ENCODE measurements around the gene PTPN21.

Gene PTPN21

DNA sequence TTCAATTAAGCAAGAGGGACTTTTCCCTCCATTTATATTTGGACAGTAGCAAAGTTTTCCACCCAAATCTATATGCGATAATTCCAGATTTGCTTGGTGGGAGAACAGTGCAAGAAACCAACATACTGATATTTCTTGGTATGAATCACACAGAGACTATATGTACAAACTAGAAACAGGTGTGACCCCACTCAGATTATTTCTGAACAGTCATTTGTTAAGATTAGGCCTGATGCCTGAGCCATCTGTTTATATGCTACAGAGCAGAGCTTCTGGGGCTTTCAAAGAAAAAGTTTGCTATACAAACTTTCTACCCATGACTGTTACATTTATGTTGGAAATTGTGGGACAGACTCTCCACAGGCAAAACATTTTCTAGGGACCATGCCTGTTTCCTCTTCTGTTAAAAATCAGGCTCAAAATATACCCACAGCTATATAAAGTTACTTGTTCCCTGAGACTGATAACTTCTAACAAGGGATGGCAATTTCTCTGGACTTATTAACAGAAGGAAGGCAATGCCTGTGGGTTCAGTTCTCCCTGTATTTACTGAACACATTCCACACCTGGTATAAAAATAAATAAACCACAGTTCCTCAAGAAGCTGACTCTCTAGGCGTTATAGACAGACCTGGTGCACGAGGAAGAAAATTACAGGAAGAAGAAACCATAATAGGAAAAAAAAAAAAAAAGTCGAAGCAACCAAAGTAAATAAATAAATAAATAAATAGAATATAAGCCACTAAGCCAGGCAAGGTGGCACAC lies 8.0 kb downstream of the PTPN21 start:
- DNase-seq (ENCODE audit: low read depth) = no peak
- H3K4me3 ChIP-seq (ENCODE audit: low read depth, low read length) = no peak overlapping the region
- TF ChIP-seq, protein P1, sequence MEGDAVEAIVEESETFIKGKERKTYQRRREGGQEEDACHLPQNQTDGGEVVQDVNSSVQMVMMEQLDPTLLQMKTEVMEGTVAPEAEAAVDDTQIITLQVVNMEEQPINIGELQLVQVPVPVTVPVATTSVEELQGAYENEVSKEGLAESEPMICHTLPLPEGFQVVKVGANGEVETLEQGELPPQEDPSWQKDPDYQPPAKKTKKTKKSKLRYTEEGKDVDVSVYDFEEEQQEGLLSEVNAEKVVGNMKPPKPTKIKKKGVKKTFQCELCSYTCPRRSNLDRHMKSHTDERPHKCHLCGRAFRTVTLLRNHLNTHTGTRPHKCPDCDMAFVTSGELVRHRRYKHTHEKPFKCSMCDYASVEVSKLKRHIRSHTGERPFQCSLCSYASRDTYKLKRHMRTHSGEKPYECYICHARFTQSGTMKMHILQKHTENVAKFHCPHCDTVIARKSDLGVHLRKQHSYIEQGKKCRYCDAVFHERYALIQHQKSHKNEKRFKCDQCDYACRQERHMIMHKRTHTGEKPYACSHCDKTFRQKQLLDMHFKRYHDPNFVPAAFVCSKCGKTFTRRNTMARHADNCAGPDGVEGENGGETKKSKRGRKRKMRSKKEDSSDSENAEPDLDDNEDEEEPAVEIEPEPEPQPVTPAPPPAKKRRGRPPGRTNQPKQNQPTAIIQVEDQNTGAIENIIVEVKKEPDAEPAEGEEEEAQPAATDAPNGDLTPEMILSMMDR (IDR thresholded peaks at IDR 0.05; ENCODE audit: insufficient read depth, low read depth, low read length, missing control alignments) = no peak

DNA sequence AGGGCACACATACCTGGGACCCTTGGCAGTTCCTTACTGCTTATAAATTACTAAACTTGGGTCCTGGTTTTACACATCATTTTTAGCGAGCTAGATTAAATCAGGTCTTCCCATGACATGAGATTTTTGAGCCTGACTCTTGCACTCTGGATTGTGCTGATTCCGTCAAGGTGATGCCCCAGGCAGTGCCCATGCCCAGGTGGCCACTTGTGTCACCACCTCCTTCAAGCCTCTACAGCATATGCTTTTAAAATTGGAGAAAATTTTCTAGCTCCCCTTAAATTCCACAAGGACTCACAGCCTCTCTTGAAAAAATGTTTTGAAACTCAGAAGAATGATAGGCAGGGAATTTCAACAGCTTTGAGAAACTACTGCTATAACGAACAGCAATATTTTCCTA lies 9.6 kb downstream of the PTPN21 start:
- TF ChIP-seq, protein P1 (IDR thresholded peaks at IDR 0.05; ENCODE audit: insufficient read depth, low read depth, low read length, missing control alignments) = no peak

DNA sequence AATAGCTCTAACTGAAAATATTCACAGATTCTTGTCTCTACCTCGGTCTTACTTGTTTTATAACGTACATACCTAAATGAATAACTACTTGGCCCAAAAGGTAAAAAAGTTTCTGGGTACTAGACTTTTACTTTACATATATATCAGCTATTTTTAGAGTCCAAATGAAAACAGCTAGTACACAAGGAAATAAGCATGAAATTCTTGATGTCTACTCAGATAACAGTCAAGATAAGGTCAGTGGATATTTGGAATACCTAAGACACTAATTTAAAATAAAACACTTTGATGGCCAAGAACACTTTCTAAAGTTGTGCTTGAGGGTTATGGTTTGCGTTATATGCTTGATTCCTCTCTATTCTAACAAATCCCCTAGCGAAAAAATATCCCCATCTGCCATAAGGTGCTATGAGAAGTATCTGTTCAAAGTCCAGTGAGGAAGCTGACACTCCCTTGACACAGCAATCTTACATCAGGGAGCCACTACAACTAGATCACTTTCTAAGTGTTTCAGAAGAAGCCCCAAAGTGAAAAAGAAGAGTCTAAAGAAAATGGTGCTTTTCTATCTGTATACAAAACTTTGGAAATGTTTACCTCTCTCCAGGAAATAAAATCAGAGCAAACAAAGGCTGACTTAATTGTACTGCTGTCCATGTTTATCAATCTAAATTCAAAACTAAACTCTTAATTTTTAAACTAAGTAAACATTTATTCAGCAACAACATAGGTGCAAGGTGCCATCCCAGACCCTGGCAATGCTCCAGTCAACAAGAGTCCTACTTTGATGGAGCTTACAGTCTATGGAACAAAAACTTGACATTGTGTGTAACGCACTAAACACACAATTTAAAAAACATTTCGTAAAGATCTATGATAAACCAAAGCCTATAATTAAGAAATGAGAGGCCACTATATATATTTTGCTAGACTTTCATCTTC lies 11.7 kb downstream of the PTPN21 start:
- TF ChIP-seq, protein P1 (IDR thresholded peaks at IDR 0.05; ENCODE audit: insufficient read depth, low read depth, low read length, missing control alignments) = no peak
- DNase-seq (ENCODE audit: low read depth) = no peak
- H3K4me3 ChIP-seq (ENCODE audit: low read depth, low read length) = no peak overlapping the region

More for the DNA sequence above, 9.6 kb downstream of the PTPN21 start:
- no peak for DNase-seq (ENCODE audit: low read depth)
- no peak overlapping the region for H3K4me3 ChIP-seq (ENCODE audit: low read depth, low read length)

DNA sequence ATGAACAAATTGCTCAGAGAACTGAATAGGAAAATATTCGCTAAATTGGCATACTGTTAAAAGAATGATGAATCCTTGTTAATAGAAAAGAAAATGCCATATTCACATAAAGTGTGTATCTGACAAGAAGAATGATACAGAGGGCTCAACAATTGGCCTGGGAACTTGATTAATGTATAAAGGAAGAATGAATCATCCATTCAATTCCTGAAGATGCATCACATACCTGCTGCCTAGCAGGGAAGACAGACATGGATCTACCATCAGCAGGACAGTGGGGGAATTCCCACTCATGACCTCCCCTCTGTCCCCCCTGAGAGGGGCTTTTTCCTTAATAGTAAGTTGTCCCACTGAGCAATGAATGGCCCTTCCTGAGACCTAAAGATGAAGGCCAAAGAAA lies 13.5 kb downstream of the PTPN21 start:
- H3K4me3 ChIP-seq (ENCODE audit: low read depth, low read length) = no peak overlapping the region
- no peak for DNase-seq (ENCODE audit: low read depth)
- TF ChIP-seq, protein P1 (IDR thresholded peaks at IDR 0.05; ENCODE audit: insufficient read depth, low read depth, low read length, missing control alignments) = no peak

DNA sequence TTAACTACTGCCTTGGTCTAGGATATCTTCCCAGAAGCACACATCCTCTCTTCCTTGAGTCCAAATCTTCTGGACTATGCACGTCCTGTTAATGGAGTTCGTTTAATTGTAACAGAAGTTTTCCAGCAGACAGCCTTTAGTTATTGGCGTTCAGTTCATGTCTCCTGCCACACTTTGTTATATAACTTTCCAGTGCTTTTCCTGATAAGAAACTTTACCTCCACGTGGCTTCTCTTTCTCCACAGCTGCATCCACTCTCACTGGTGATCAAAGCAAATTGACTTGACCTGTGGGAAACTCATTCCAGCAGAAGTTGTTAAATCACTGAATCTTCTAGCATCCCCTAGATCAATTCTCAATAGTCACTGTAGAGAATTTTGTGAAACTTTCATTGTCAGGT lies 19.0 kb downstream of the PTPN21 start:
- no peak overlapping the region for H3K4me3 ChIP-seq (ENCODE audit: low read depth, low read length)
- TF ChIP-seq, protein P1 (IDR thresholded peaks at IDR 0.05; ENCODE audit: insufficient read depth, low read depth, low read length, missing control alignments) = no peak
- no peak for DNase-seq (ENCODE audit: low read depth)

DNA sequence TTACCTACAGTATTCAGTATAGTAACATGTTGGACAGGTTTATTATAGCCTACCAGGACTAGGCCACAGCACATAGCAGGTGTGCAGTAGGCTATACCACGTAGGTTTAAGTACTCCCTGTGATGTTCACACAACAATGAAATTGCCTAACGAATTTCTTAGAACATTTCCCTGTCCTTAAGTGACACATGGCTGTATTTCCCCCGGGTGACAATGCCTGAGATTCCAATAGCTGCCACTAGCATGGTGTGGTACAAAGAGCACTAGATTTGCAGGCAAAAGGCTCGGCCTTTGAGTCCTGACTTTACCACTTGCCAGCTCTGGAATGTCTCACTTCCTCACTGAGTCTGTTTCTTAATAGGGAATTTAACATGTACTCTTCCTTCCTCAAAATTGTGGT lies 19.7 kb downstream of the PTPN21 start:
- no peak for DNase-seq (ENCODE audit: low read depth)
- no peak overlapping the region for H3K4me3 ChIP-seq (ENCODE audit: low read depth, low read length)
- TF ChIP-seq, protein P1 (IDR thresholded peaks at IDR 0.05; ENCODE audit: insufficient read depth, low read depth, low read length, missing control alignments) = no peak
